Activated CD8-positive, alpha-beta memory T cell treated with anti-CD3 and anti-CD28 coated beads for 48 hours (primary cell): ENCODE results near the gene PITPNC1.

Experiments used
- DNase-seq, 3 experiments: peaks; one replicate each; pipeline ENCODE4 v3.0.0-alpha.2; 2020; ENCODE audit warnings: low read depth in 2 of 3, low spot score in 2 of 3

Gene PITPNC1

DNA sequence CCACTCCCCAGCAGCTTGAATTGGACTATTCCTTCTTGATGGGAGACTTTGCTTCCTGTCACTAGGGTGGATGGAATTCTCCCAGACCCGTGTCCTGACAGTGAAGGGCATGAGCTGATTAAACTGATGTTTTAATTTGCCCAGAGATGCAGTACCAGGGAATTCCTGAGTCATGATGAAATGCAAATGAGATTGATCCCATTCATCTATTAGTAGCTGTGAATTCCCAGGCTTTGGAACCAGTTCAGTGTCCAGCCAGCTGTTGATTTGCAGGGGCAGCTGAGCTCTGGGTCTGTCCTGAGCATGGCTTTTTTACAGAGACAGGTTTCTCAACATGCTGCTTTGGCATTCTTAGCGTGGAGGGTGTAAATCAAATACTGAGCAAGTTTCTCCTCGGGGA lies 157.9 kb downstream of the PITPNC1 start:
- no peak for DNase-seq

DNA sequence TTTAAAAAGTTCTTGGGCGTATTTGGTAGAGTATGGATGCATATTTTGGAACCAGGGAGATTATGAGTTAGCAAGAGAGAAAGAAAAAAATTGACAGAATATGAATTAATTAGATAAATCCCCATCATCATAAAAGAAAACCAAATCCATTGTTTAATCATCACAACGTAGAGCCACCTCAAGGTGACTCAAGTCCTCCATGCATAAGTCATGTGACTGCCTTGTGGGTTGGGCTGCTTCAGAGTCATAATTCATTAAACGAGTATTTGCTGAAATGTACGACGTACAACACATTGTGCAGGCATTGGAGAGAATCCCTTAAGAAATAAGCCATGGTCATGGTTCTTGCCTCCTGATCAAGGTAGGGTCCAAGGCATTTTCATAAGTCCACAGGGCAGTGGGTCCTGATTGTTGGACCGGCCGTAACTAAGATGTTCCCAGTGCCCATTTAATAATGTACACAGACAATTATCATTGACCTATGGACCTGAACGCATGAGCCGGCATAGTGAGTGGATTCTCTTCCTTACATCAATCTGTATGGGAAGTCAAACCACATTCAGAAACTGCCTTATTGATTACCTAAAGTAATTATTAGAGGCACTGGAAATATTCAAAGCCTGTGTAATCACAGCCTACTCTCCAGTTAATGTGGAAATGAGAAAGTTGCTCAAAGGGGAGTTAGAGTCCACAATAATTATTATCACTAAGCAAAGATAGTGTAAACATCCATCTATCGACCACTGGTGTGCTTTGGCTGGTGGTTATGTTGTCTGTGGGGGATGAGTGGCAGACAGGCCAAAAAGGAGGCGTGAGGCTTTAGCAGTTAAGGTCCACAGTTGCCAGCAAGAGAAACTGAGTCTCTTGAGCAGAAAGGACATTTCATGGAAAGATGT lies 165.4 kb downstream of the PITPNC1 start:
- no peak for DNase-seq

DNA sequence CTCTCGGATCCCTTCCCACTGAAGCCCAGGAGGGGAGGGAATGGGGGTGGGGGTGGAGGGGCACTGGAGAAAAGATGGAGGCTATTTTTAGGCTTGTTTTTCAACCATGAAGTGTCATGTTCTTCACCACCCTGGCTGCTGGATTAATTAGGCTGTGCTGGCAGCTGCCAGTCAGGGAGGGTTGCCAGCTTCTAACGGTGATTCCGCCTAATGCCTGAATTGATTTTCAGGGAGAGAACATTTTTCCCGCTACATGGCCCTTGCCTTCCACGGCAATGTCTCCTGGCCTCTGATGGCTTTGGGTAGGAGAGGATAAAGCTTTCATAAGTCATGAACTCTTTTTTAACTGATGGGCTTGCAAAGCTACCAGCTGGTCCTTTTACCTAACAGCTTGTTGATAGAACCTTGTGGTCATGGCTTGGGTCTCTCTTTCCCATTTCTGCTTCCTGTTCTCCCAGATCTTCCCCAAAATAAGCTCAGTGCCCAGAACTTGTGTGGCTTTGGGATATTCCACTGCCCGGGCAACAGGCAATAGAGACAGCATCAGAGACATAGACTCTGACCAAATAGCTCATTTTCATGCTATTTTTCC lies 167.4 kb downstream of the PITPNC1 start:
- no peak for DNase-seq

DNA sequence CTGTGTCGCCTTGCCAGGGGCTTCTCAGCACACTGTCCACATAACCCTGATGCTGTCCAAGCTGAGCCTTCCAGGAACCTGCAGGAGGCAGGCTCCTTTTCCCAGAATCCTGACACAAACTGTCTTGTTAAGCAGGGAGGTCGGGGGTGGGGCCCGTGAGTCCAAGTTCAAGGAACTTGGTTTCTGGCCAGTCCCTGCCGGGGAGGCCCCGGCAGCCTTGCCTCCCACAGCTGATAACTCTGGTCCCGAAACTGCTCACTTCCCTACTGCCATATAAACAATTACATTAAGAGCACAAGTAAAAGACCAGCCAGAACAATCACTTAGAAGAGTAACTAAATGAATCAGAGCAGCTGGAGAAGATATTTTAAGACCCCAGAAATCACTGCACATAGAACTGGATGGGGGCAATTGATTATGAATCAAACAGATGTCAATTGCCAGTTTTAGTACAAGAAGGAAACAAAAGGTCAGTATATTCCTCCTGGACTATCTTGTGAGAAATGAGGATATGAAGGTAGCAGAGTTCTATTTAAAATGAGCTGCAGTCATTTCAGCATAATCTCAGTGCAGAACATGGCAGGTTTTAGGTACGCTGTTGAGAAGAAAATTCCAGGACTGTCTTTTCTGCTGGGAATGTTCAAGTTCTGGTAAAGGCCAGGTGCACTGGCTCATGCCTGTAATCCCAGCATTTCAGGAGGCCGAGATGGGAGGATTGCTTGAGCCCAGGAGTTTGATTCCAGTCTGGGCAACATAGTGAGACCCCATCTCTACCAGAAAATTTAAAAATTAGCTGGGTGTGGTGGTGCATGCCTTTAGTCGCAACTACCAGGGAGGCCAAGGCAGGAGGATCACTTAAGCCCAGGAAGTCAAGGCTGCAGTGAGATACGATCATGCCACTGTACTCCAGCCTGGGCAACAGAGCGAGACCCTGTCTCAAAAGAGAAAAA lies 169.8 kb downstream of the PITPNC1 start:
- DNase-seq = no peak

DNA sequence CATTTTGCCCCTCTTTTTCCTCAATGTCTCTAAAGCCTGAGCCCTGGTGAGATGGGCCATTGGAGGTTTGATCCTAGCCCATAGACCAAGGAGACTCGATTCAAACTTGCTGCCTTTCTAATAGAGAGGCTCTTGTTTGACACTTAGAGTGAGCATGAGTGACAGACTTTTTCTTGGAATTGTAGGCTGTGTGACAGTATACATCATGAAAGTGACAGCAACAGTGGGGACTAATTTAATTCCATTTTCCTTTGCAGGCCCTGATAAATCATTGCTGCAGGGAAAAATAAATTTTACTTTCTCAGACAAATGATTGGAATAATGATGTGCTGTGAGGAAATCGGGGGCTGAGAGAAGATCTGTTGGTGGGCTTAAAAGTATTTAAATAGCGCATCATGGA lies 171.6 kb downstream of the PITPNC1 start:
- no peak for DNase-seq

DNA sequence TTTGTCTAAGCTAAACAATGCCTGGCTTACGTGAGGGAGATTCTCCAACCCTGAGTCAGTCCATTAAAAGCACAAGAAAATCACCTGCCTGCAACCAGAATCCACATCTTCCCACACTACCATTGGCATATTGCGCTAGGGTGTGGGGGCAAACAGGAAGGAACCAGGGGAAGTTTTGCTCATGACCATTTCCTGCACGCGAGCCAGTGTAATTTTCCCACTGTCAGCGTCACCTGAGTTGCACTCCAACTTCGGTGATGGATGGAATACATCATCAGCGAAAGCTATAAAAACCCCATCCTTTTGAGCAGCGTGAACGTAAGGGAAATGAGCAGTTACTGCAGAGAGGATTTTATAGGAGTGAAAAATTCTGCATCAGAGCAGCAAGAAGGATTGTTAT lies 172.7 kb downstream of the PITPNC1 start:
- no peak for DNase-seq

DNA sequence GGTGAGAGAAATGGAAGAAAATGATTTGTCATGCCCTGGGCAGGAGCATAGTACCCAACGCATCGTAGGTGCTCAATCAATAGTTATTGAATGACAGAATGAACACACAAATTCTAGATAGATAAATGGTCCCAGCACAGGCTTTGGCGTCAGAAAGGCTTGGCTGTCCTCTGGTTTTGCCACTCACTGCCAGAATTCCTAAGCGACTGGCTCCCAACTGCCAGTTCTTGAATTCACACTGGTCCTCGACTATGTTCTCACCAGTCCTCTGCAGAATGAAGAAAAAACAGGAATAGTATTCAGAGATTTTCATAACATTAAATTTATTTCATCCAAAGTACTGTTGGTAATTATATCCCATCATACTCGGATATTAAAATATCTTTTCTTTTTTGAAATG lies 177.6 kb downstream of the PITPNC1 start:
- no peak for DNase-seq

DNA sequence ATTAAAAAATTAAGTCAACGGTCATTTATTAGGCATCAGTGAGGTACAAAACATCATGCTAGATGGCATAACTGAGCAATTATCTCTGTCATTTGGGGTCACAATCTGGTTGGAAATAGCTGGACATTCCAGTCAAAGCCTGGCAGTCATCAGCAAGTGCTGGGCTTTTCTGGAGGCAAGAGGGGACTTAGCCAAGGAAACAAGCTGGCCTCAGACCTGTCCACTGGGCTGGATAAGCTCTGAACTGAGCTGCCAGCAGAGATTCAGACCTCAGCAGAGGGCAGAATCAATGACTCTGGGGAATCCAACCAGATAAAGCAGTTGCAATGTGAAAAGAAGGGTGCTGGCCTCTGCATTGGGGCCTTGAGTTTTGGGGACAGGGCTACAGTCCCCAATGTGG lies 178.8 kb downstream of the PITPNC1 start:
- DNase-seq = no peak

DNA sequence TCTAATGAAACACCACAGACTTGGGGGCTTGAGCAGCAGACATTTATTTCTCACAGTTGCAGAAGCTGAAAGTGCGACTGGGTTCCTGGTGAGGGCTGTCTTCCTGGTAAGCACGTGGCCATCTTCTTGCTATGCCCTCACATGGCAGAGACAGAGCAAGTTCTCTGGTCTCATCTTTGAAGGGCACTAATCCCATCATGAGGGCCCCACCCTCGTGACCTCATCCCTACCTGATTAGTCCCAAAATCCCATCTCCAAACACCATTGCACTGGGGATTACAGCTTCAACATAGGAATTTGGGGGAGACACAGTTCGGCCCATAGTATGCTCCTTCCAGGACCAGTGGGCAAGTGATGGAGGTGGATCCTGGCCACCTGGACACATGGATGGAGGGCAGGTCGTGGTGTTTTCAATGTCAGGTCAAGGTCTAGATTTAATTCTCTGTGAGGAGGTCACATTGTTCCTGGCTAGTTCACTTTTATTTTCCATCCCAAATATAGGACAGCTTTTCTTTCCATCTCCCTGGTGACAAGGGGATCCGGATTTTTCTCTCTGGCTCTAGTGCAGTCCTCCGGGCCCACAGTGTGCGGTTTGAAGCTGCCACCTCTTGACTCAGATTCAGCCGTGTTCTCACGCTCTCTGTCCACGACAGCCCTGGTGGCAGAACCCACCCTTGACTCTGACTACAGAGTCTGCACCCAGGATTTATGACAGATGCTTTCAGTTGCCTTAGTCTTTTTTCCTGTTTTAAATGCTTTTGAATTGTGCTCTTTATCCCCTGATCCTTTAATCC lies 180.2 kb downstream of the PITPNC1 start:
- no peak for DNase-seq

DNA sequence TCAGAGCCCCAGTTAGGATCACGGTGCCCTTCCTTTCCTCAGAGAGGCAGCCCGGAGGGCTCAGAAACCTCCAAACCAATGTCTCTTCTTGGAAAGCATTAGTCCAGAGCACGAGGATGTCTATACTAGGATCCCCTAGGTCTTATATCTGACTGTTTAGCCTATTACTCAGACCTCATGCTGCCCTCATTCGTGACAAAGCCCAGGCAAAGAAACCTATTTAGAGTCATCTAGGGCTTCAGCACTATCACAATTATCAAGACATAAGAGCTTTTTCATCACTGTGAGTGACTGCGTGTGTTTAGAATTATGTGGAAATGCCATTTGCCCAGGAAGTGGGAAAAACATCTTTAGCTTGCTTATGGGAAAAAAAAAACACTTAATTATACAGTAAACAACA lies 180.8 kb downstream of the PITPNC1 start:
- no peak for DNase-seq

DNA sequence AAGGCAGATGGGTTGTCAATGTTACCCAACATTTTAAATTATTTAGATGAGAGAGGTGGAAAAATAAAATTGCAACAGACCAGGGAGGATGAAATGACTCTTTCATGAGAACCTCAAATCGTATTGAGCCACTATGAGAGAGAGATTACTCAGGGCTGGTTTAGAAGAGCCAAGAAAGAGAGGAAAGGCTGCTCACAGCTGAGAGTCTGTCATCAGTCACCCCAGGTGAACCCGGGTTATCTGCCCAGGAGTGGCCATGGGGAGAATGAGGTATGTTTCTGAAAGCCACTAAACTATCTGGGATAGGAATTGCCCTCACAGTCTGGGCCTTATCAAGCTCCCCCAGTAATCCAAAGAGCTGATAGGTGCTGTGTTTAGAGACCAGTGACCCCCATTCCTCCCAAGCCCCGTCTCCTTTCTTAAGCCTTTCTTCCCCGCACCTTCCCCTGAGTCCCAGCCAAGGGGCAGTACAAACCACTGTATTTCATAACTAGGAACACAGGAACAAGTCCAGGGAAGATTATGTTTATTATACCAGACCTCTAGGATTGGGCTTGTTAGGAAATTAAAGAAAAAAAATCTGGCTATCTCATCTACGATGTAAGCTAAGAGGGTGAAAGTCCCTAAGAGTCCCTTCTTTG lies 181.8 kb downstream of the PITPNC1 start:
- DNase-seq = no peak

DNA sequence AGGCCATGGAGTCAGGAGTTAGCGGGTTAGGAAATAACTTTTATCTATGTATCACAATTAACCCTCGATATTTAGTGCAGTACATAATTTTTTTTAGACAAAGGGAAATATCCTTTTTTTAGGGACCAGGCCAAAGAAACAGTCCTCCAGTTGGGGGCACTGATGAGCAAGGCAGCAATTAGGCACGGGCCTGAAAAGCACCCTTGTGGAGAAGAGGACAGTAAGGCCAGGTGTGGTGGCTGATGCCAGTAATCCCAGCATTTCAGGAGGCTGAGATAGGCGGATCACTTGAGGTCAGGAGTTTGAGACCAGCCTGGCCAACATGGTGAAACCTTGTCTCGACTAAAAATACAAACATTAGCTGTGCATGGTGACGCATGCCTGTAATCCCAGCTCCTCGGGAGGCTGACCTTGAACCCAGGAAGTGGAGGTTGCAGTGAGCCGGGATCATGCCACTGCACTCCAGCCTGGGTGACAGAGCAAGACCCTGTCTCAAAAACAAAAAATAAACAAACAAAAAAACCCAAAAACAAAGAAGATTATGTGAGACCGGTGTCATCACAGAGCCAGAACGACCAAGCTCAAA lies 182.4 kb downstream of the PITPNC1 start:
- no peak for DNase-seq

DNA sequence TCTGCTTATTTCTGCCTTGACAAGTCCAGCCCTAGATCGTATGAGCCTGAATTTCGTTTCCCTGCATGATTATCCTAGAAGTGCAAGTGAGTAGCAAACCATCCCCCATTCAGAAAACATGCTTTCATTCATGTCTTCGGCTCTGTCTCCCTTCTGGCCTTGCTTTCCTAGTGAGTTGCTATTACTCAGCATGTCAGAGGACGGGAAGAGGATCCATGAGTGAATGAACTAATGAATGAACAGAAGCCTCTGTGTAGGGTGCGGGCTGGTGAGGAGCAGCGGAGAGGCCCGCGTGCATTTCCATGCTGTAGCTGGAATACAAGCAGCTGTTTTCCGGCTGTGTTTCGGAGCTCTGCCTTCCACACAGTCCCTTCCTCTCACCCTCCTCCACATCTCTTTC lies 184.9 kb downstream of the PITPNC1 start:
- DNase-seq = no peak

DNA sequence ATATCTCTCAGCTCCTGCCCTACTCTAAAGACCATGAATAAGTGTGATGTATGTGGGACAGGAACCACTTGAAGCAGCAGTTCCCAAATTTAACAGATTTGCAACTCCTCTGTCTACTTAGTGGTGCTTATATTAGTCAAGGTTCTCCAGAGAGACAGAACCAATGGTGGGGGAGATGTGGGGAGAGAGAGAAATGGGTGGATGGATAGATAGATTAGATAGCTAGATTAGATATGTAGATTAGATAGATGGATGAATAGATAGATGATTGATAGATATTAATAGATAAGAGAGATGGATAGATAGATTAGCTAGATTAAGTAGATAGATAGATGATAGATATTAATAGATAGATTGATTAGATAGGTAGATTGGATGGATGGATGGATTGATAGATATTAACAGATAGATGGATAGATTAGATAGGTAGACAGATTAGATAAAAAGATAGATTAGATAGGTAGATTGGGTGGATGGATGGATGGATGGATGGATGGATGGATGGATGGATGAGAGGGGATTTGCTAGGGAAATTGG lies 186.7 kb downstream of the PITPNC1 start:
- DNase-seq = no peak

DNA sequence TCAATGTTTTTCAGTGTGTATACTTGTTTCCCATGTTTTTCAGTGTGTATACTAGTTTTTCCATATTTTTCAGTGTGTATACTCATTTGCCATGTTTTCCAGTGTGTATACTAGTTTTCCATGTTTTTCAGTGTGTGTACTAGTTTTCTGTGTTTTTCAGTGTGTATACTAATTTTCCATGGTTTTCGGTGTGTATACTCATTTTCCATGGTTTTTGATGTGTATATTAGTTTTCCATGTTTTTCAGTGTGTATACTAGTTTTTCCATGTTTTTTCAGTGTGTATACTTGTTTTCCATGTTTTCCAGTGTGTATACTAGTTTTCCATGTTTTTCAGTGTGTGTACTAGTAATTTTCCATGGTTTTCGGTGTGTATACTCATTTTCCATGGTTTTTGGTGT lies 188.0 kb downstream of the PITPNC1 start:
- no peak for DNase-seq

DNA sequence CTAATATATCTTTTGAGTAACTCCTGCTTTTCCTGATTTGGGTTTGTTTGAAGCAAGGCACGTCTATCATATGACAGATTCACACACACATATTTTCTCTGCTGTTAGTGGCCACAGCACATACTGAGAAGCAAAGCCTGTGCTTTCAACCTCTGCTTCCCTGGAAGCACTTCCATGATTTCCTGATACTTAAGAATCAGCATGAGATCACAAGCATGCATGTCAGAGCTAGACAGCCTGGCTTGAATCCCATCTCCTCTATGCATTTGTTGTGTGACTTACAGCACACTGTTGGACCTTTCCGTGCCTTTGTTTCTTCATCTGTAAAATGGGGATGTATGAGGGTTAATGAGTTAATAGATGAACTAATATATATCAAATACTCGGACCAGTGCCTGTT lies 189.6 kb downstream of the PITPNC1 start:
- DNase-seq = no peak

DNA sequence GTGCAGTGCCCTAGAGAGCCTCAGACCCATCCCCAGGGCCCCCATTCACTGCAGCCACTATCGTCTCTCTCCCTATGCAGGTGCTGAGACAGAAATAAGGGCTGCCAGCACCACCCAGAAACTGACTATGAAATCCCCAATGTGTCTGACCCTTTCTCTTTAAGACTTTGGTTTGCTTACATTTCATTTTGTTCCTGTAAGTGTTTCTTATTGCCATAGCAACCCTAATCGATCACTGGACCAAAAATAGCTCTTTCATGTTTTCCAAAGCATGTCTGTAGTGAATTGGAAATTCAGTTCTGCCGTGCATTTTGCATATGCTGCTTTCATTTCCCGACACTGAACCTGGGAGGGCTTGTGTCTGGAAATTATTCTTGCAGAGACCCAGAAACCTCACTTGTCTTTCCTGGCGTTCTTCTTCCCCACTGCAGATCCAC lies 192.0 kb downstream of the PITPNC1 start:
- no peak for DNase-seq

DNA sequence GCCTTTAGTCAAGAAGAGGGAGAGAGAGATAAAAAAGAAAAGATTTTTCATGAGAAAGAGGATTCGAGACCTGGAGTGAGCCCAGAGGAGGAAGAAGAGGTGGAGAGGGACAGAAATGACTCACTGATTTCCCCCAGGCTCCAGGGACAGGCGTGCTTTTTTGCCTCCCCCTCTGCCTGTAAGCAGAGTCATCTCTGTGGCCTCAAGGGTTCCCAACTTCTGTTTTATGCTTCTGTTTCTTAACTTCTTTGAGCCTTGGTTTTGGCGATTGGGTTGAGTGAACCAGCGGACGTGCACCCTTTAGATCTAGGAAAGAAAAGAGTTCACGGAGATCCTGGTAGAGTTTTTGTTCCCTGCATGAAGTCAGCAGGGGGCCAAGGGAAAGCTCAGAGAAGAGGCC lies 192.8 kb downstream of the PITPNC1 start:
- DNase-seq = no peak

DNA sequence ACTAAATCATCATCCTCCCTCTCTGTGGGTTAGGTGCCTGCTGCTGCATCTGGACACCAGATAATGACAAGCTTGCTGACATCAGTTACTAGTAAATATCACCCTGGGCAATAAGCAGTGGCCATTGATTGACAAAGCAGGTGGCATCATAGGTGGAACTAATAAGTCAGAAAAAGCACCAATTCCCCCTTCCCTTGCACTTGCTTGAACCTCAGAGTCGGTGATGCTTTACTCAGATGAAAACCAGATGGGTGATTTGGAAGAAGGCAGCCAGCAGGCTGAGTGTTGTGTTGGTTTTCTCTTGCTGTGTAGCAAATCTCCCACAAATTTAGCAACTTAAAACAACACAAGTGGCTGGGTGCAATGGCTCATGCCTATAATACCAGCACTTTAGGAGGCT lies 193.7 kb downstream of the PITPNC1 start:
- DNase-seq = no peak

DNA sequence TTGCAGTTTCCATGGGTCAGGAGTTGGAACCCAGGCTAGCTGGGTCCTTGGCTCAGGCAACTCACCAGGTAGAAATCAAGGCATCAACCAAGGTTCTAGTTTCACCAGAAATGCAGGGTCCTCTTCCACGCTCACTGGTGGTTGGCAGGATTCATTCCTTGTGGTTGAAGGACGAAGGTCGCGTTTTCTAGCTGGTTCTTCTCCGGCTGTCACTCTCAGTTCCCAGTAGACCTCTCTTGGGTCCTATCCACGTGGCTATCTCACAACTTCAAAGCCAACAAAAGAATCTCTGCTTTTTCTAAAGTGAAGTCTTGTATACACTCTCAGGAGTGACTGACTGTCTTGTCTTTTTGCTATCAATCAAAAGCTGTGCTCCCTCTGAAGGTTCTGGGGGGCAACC lies 194.4 kb downstream of the PITPNC1 start:
- no peak for DNase-seq
